GM18526 (cell line): ENCODE data around the gene OGG1.

Source experiments
- POLR2A ChIP-seq: IDR thresholded peaks from 3 replicates; pipeline ENCODE4 v1.6.1; 2011; ENCODE audit not compliant: insufficient read length; ENCODE audit errors: extremely low read depth

OGG1 gene

DNA sequence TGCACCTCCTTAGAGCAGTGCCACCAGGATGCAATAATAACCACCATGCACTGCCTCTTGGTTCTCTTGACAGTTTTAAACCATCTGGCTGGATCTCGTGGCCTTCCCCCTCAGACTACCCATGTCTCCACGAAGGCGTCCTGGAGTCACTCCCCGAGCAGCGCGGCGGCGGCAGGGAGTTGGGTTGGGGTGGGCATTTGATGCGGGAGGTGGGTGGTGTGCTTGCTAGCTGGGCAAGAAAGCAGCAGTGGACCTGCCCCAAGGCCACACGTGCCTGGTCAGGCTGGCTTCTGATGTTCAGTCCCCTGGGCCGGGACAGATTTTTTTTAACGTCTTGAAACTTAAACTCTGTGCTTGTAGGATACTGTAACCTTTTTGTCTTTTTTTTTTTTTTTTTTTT lies 56.4 kb downstream of the OGG1 start:
- TF ChIP-seq POLR2A: no peak
